HepG2 (cell line): Measurements from ENCODE around the gene KMT2B. TPM values are rescaled to one million over a fixed set of nuclear protein-coding genes. Genes with fewer than 3 reads are reported as not detected.

Source experiments
- AKNA ChIP-seq: sonication (generic); formaldehyde crosslinking; IDR thresholded peaks from 2 replicates; pipeline ENCODE4 v1.4.0; 2020; ENCODE audit warnings: missing genetic modification reagents, borderline replicate concordance
- HHEX ChIP-seq: IDR thresholded peaks from 2 replicates; pipeline ENCODE4 v1.6.1; 2016; ENCODE audit warnings: control low read depth
- HMGXB3 ChIP-seq: sonication (generic); formaldehyde crosslinking; IDR thresholded peaks from 2 replicates; pipeline ENCODE4 v1.4.0; 2020; ENCODE audit warnings: missing genetic modification reagents, borderline replicate concordance
- KAT8 ChIP-seq: IDR thresholded peaks from 2 replicates; pipeline ENCODE4 v1.6.1; 2016; ENCODE audit warnings: missing genetic modification reagents, missing compliant biosample characterization
- KDM5A ChIP-seq: fragments of 200-600 bp; sonication (generic); IDR thresholded peaks from 2 replicates; pipeline ENCODE4 v1.7.0; 2018; ENCODE audit warnings: antibody characterized with exemption, mild to moderate bottlenecking, low read length, borderline replicate concordance
- KLF12 ChIP-seq: sonication (generic); formaldehyde crosslinking; IDR thresholded peaks from 2 replicates; pipeline ENCODE4 v1.4.0; 2020; ENCODE audit warnings: missing genetic modification reagents, borderline replicate concordance
- MATR3 ChIP-seq: sonication (generic); formaldehyde crosslinking; IDR thresholded peaks from 2 replicates; pipeline ENCODE4 v1.4.0; 2020; ENCODE audit warnings: missing genetic modification reagents
- MAZ ChIP-seq, 2 experiments: sonication (generic) in 1 of 2; formaldehyde crosslinking in 1 of 2; IDR thresholded peaks; 2 replicates each; pipeline versions ENCODE4 v1.5.0 to v1.6.1; 2012 to 2020; ENCODE audit warnings: low read depth in 2 of 2, mild to moderate bottlenecking in 2 of 2, borderline replicate concordance in 1 of 2, improper control_type of control experiment in 1 of 2, low read length in 1 of 2, missing genetic modification reagents in 1 of 2, moderate library complexity in 1 of 2
- RBM22 ChIP-seq: fragments of 200-400 bp; formaldehyde crosslinking; optimal IDR thresholded peaks from 2 replicates; pipeline ENCODE3; 2017; ENCODE audit warnings: mild to moderate bottlenecking, low read length, moderate library complexity
- ZNF281 ChIP-seq: sonication (generic); formaldehyde crosslinking; IDR thresholded peaks from 2 replicates; pipeline ENCODE4 v1.4.0; 2020; ENCODE audit warnings: missing genetic modification reagents, borderline replicate concordance
- ZNF282 ChIP-seq: fragments of 450-650 bp; IDR thresholded peaks from 2 replicates; pipeline ENCODE4 v1.6.1; 2018; ENCODE audit not compliant: partially characterized antibody
- ZNF292 ChIP-seq: sonication (generic); formaldehyde crosslinking; IDR thresholded peaks from 2 replicates; pipeline ENCODE4 v1.8.1; 2022; ENCODE audit warnings: mild to moderate bottlenecking, low read depth, missing genetic modification reagents, borderline replicate concordance
- ZNF382 ChIP-seq: sonication (generic); formaldehyde crosslinking; IDR thresholded peaks from 2 replicates; pipeline ENCODE4 v1.5.0; 2020; ENCODE audit warnings: missing genetic modification reagents, mild to moderate bottlenecking, borderline replicate concordance
- ZNF513 ChIP-seq: sonication (generic); formaldehyde crosslinking; conservative IDR thresholded peaks from 2 replicates; pipeline ENCODE4 v1.5.0; 2020; ENCODE audit warnings: missing genetic modification reagents
- polyA plus RNA-seq, 8 experiments: library from polyadenylated mRNA; depleted of rRNA in 3 of 8; stranded (reverse) in 7 of 8; unstranded in 1 of 8; fragments of >200 nt; fragmentation: Illumina TruSeq in 4 of 8; extraction: Trizol in 4 of 8; gene quantifications; 2 replicates each; pipeline versions ENCODE4 v1.2.1 to v1.2.3, GENCODE V29; 2011 to 2016; ENCODE audit warnings: low read depth in 4 of 8, missing spikeins in 1 of 8, mixed read lengths in 1 of 8; ENCODE audit not compliant: insufficient read depth in 1 of 8
- total RNA-seq, 5 experiments: library from RNA; depleted of rRNA; stranded (reverse); fragments of >200 nt; fragmentation: Illumina TruSeq; extraction: Trizol; gene quantifications; 2 replicates each; pipeline ENCODE4 v1.2.3, GENCODE V29; 2016; ENCODE audit warnings: low read depth in 1 of 5

KMT2B gene
- total and polyA plus RNA-seq, 2 of the 13 experiments (the other 11 are each of a cell fraction or from before 2014, with no cell fraction given) = 6.2 to 16.9 TPM

- peak; percentile 25; the same call in 1 of the 2 replicates for TF ChIP-seq KDM5A
- no peak for TF ChIP-seq ZNF292 (CRISPR knock-in tag)
- TF ChIP-seq RBM22 = peak; percentile 22
- TF ChIP-seq MAZ (IDR thresholded peaks at IDR 0.05; ENCODE audit: borderline replicate concordance, low read depth, low read length) = peak; percentile 66
- TF ChIP-seq MAZ (CRISPR knock-in tag; IDR thresholded peaks at IDR 0.05; ENCODE audit: low read depth) = no peak
- TF ChIP-seq ZNF281 = no peak
- no peak for TF ChIP-seq ZNF282
- TF ChIP-seq ZNF382 (CRISPR knock-in tag) = no peak
- TF ChIP-seq ZNF513 (CRISPR knock-in tag) = no peak
- TF ChIP-seq HMGXB3 = no peak
- TF ChIP-seq AKNA = no peak
- 0 out of 2 replicates have a peak, but pooled peaks have one; percentile 13 for TF ChIP-seq KLF12 (CRISPR knock-in tag)
- TF ChIP-seq HHEX (CRISPR knock-in tag) = no peak
- TF ChIP-seq KAT8 (CRISPR knock-in tag) = peak; percentile 54; the same call in 1 of the 2 replicates
- no peak for TF ChIP-seq MATR3
Measured at GRCh38 chr19:35745328-35746086, 27.7 kb downstream of the KMT2B start, which contains the start of the genes PSENEN and U2AF1L4 (continued).
